A673 (cell line): ENCODE measurements around the gene GALNT12. TPM values are rescaled to one million over a fixed set of nuclear protein-coding genes. Genes with fewer than 3 reads are reported as not detected.

Experiments
- BruUV-seq: library from RNA; stranded (reverse); fragments of 400-500 nt; replicated peaks from 2 replicates; lab custom pipeline; 2021; lab: Mats Ljungman, UMichigan
- CTCF ChIA-PET: fragments of 300-600 bp; sonication (Branson Sonifier 250); formaldehyde crosslinking; loops from one replicate; lab custom pipeline; 2022; ENCODE audit warnings: antibody characterized with exemption; lab: Charles Lee
- POLR2A ChIA-PET: fragments of 300-600 bp; sonication (Branson Sonifier 250); formaldehyde crosslinking; loops from one replicate; lab custom pipeline; 2022; ENCODE audit warnings: antibody characterized with exemption; ENCODE audit not compliant: low non-redundant PET; lab: Charles Lee
- DNase-seq: peaks from one replicate; pipeline ENCODE4 v3.0.0-alpha.2; 2015; ENCODE audit warnings: low spot score
- H3K27ac ChIP-seq: fragments of 200-600 bp; sonication (generic); 2 replicates; pipeline ENCODE4 v1.5.1; 2016; ENCODE audit warnings: mixed run types, low read depth, mild to moderate bottlenecking, mixed read lengths, antibody characterized with exemption, low read length; ENCODE audit not compliant: poor library complexity, severe bottlenecking
- H3K27me3 ChIP-seq: fragments of 200-600 bp; sonication (generic); replicated peaks from 2 replicates; pipeline ENCODE4 v1.6.1; 2017; ENCODE audit warnings: mixed run types, low read depth, mild to moderate bottlenecking, mixed read lengths, antibody characterized with exemption, low read length; ENCODE audit not compliant: insufficient read depth, poor library complexity
- H3K36me3 ChIP-seq: fragments of 200-600 bp; sonication (generic); 2 replicates; pipeline ENCODE4 v1.6.1; 2016; ENCODE audit warnings: mixed run types, mild to moderate bottlenecking, mixed read lengths, antibody characterized with exemption, low read length; ENCODE audit not compliant: insufficient read depth, poor library complexity, severe bottlenecking
- H3K4me1 ChIP-seq: fragments of 200-600 bp; sonication (generic); 2 replicates; pipeline ENCODE4 v1.6.1; 2017; ENCODE audit warnings: mixed run types, mild to moderate bottlenecking, mixed read lengths, antibody characterized with exemption, low read length; ENCODE audit not compliant: insufficient read depth, poor library complexity, severe bottlenecking
- H3K4me3 ChIP-seq: fragments of 200-600 bp; sonication (generic); 2 replicates; pipeline ENCODE4 v1.5.1; 2016; ENCODE audit warnings: low read depth, mixed run types, mild to moderate bottlenecking, mixed read lengths, low read length; ENCODE audit not compliant: poor library complexity, severe bottlenecking
- H3K9me3 ChIP-seq: fragments of 200-600 bp; sonication (generic); 2 replicates; pipeline ENCODE4 v1.6.1; 2016; ENCODE audit warnings: mixed run types, low read depth, mild to moderate bottlenecking, mixed read lengths, antibody characterized with exemption, low read length; ENCODE audit not compliant: poor library complexity, severe bottlenecking
- EZH2 ChIP-seq: fragments of 200-600 bp; sonication (generic); IDR thresholded peaks from 2 replicates; pipeline ENCODE4 v1.6.1; 2017; ENCODE audit warnings: borderline replicate concordance, low read depth, mild to moderate bottlenecking, mixed read lengths, antibody characterized with exemption, low read length; ENCODE audit not compliant: poor library complexity, severe bottlenecking
- intact Hi-C: fragments of 100-400 bp; cut with micrococcal nuclease; formaldehyde crosslinking; loops from one replicate; pipeline ENCODE4 v1.10.0; 2022; ENCODE audit not compliant: unreplicated experiment
- total RNA-seq: library from RNA; stranded (reverse); gene quantifications from 2 replicates; pipeline ENCODE4 v1.2.3, GENCODE V29; 2021
- TF ChIP-seq, protein P1 (sequence below): fragments of 300-800, 200-600 bp; sonication (generic); conservative IDR thresholded peaks from 2 replicates; pipeline ENCODE4 v1.5.1; 2017; ENCODE audit warnings: low read depth, mild to moderate bottlenecking, antibody characterized with exemption, low read length, moderate library complexity, mixed read lengths

Gene GALNT12
- total RNA-seq, 1 experiment from 2014 or later = 0.54 TPM

DNA sequence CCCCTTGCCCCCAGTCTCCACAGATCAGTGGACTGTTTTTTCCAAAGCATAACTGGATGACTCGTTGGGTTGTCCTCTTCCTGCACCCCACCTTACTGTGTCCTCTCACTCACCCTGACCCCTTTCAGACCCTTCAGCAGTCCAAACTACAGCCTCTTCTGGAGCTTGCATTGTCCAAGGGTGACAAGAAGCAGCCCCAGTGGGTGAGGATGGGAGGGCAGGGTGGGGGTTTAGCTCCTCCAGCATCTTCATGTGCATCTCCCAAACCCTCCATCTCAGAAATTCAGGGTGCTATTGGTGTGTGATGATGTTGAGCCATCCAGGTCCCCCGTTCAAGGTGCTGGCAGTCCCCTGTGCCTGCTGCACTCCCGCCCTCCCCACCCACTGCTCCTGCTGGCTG is 73.9 kb downstream of the GALNT12 start:
- Histone ChIP-seq H3K36me3 (no peaks in the 10 kb centered on the region), H3K27me3 (peaks cover 7% of the 10 kb centered on the region), H3K9me3 (no peaks in the 10 kb centered on the region), H3K4me3 (no peak overlapping the region), H3K27ac (no peak overlapping the region), H3K4me1 (no peaks in the 10 kb centered on the region)
- CTCF ChIA-PET = no interaction called here
- DNase-seq = no peak
- intact Hi-C loops = no loop called here
- POLR2A ChIA-PET = no interaction called here
- TF ChIP-seq EZH2 = no peak
- TF ChIP-seq, protein P1, sequence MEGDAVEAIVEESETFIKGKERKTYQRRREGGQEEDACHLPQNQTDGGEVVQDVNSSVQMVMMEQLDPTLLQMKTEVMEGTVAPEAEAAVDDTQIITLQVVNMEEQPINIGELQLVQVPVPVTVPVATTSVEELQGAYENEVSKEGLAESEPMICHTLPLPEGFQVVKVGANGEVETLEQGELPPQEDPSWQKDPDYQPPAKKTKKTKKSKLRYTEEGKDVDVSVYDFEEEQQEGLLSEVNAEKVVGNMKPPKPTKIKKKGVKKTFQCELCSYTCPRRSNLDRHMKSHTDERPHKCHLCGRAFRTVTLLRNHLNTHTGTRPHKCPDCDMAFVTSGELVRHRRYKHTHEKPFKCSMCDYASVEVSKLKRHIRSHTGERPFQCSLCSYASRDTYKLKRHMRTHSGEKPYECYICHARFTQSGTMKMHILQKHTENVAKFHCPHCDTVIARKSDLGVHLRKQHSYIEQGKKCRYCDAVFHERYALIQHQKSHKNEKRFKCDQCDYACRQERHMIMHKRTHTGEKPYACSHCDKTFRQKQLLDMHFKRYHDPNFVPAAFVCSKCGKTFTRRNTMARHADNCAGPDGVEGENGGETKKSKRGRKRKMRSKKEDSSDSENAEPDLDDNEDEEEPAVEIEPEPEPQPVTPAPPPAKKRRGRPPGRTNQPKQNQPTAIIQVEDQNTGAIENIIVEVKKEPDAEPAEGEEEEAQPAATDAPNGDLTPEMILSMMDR = no peak
- BruUV-seq = no TSS peak

DNA sequence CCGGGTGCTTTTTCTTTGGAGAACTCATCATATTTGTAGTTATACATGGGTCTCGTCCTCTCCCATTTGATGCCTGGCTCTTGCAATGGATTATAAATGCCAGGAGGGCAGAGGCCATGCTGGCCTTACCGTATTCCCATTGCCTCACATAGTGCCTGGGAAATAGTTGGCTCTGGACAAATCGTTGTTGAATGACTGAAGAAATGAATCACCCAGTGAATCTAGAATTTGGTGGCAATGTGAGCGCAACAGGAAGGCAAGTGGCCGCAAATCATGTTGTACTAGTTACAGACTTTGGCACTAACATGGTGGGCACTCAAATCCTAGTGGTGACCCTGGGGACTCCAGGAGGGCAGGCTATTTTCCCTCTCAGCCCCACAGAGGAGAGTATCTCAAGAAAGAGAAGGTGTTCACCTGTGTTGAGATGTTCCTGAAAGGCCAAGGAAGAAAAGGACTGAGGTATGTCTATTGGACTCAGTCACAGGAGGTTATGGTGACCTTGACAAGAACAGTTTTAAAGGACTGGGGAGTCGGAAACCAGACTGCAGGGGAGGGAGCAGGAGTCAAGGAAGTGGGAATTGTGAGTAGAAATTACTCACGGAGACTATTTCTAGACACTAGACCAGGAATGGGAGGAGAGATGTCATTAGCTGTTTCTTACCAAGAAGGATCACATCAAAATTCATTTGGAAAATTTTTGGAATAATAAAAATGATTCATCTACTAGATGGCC is 74.5 kb downstream of the GALNT12 start:
- no peak overlapping the region for H3K4me3 ChIP-seq
- ChIA-PET POLR2A (no interaction called here), CTCF (no interaction called here)
- no TSS peak for BruUV-seq
- no peaks in the 10 kb centered on the region for H3K4me1 ChIP-seq
- TF ChIP-seq EZH2 = no peak
- TF ChIP-seq, protein P1 = no peak
- H3K9me3 ChIP-seq = no peaks in the 10 kb centered on the region
- no peak overlapping the region for H3K27ac ChIP-seq
- H3K27me3 ChIP-seq = peaks cover 7% of the 10 kb centered on the region
- no peaks in the 10 kb centered on the region for H3K36me3 ChIP-seq
- intact Hi-C loops = no loop called here
- DNase-seq = no peak

DNA sequence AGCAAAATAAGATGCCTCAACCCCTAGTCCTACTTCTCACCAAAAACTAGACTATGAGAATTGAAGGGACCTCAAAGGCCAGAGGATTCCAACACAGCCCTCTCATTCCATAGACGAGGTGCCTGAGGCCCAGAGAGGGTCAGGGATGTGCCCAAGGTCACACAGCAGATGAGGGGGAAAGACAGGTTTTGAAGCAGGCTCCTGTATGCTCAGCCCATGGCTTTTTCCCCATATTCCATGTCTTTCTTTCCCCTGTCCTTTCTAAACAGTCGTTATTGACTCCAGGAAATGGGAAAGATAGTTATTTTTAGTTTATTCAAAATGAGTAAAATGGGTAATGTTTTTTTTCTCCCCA is 75.1 kb downstream of the GALNT12 start:
- Histone ChIP-seq H3K27me3 (peaks cover 7% of the 10 kb centered on the region), H3K36me3 (no peaks in the 10 kb centered on the region), H3K9me3 (no peaks in the 10 kb centered on the region), H3K4me3 (no peak overlapping the region), H3K27ac (no peak overlapping the region), H3K4me1 (no peaks in the 10 kb centered on the region)
- ChIA-PET CTCF (no interaction called here), POLR2A (no interaction called here)
- intact Hi-C loops = no loop called here
- TF ChIP-seq, protein P1 = no peak
- TF ChIP-seq EZH2 = no peak
- no peak for DNase-seq
- no TSS peak for BruUV-seq
